Stimulated activated CD4-positive, alpha-beta T cell treated with anti-CD3 and anti-CD28 coated beads, Interleukin-1b, Interleukin-23, amount 100 ng/mL, for 24 hours (primary cell): ENCODE data around the gene POTEH.
"Not testable (repeated sequence)": the region's sequence is repeated elsewhere in the genome, so short reads cannot be mapped to it uniquely, and the experiment has no call there.

Source experiments
- DNase-seq, 4 experiments: peaks; one replicate each; pipeline ENCODE4 v3.0.0-alpha.2; 2020; ENCODE audit warnings: low read depth in 4 of 4, low spot score in 1 of 4

The POTEH gene

GRCh38 chr22:15689749-15690125 is at the start of gene POTEH:
Gene POTEH, plus strand, starts transcription at chr22:15690026. Its CDS starts 52 bp downstream, at chr22:15690078.
- DNase-seq: not testable (repeated sequence)

DNA sequence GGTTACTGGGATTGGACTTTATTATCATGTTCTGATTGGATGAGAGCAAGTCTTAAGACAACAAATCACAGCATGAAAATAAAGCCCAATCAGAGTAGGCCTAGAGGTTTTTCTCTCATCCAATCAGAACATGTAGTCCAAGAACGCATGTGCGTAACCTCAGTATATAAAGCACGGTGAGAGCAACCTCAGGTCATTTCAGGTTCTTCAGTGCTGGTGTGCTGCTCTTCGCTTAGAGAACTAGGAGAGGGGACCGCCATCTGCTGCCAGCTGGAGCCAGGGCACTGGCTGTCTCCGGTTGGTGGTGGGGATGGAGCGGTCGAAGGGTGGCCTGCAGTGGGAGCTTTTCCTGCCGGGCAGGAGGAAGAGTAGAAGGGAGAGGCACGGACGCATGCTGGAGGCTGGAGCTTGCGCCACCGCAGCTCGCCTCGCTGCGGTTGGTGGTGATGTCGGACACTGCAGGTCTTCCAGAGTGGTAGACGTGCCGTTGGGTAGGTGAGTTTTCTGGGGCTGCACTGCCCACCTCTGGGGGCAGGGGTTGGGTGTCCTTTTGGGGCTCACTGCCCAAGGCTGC is 47.5 kb upstream of the POTEH start:
- DNase-seq: not testable (repeated sequence)

DNA sequence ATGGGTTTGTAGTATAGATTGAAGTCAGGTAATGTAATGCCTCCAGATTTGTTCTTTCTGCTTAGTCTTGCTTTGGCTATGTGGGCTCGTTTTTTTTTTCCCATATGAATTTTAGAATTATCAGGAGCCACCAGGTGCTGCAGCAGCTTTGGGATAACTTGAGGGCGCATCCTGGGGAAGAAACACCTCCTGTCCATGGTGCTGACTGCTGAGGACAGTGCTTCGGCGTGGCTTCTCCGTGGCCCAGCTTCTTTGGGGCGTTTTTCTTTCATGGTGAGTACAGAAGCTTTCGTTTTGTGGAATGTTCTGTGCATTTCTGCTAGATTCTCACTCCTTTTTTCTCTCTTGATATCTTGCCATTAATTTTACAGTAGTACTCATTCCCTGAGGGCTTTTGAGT is 37.9 kb upstream of the POTEH start:
- not testable (repeated sequence) for DNase-seq

DNA sequence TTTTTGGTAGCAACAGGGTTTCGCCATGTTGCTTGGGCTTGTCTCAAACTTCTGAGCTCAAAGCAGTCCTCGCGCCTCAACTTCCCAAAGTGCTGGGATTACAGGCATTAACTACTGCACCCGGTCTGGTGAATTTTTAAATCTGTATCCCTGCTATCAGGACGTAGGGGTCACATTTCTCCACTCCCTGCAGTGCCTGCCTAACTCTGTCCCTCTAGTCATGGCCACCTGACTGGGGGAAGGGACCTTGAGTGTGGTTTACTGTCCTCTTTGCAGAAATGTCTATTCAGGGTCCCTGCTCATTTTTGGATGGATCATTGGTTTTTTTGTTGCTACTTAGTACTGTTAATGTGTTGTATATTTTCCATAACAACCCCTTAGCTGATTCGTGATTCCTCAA is 37.1 kb upstream of the POTEH start:
- DNase-seq: not testable (repeated sequence)

DNA sequence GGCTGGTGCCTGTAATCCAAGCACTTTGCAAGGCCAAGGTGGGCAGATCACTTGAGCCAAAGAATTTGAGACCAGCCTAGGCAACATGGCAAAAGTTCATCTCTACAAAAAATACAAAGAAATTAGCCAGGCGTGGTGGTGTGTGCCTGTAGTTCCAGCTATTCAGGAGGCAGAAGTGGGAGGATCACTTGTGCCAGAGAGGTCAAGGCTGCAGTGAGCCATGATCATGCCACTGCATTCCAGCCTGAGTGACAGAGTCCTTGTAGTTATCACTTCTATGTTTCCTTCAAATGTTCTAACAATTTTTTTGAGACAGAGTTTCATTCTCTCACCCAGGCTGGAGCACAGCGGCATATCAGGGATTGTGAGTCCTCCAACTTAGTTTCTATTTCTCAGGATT is 36.6 kb upstream of the POTEH start:
- DNase-seq: not testable (repeated sequence)

DNA sequence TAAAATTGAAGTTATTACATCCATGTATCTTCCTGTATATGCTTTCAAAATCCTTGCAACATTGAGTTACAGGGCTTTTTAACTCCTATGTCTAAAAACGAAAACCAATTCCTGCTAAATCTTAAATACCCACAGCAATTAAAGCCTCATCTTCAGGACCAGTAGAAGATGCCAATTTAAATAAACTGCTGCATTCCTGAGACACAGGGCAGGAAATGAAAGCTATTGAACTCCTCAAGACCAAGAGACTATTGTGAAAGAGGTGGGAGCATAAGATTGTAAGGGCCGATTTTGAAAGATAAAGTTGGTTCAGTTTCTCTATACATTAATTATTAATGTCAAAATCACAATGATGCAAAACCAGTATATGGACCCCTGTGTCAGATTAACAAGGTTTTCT is 28.7 kb upstream of the POTEH start:
- DNase-seq: not testable (repeated sequence)

DNA sequence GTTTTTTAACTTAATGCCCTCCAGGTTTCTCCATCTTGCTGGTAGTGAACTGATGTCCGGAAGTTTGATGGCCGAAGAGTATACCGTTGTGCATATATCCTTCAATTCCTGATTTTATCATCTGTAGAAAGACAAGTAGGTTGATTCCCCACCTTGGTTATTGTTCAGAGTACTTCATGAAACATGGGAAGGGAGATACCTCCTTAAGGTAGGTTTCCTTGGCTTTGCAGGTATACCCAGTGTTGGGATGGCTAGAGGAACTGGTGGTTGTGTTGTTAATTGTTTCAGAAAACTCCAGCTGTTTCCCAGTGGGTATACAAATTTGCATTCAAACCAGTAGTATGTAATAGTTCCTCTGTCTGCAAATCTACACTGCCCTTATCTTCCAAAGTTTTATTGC is 25.1 kb upstream of the POTEH start:
- DNase-seq: not testable (repeated sequence)

- DNase-seq: not testable (repeated sequence)
These were observed 24.3 kb upstream of the POTEH start for GRCh38 chr22:15665478-15665877.

GRCh38 chr22:15669430-15669829 is 20.4 kb upstream of the POTEH start:
- not testable (repeated sequence) for DNase-seq

- not testable (repeated sequence) for DNase-seq
These were observed 10.1 kb upstream of the POTEH start for GRCh38 chr22:15679702-15680101.

- not testable (repeated sequence) for DNase-seq
These were observed 5.7 kb upstream of the POTEH start for GRCh38 chr22:15684115-15684514.

- not testable (repeated sequence) for DNase-seq
These were observed 5.1 kb upstream of the POTEH start for GRCh38 chr22:15684695-15685094.

DNA sequence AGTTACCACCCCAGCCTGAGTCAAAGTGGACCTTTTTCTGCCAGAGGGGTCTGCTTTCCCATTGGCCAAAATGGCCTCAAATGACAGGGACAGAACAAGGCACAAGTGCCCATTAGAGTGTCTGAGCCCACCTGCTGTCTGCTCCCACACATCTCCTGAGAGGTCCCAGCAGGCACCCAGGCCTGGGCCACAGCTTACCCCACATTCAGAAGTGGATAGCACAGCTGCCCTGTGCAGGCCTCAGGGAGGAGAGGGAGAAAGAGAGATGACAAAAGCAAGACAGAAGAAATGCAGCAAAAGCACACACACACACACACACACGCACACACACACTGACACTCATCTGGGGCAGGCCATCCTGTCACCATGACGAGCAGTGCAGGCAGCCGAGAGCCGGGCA is 4.2 kb upstream of the POTEH start:
- not testable (repeated sequence) for DNase-seq

GRCh38 chr22:15687086-15687485 is 2.7 kb upstream of the POTEH start:
- DNase-seq: not testable (repeated sequence)

DNA sequence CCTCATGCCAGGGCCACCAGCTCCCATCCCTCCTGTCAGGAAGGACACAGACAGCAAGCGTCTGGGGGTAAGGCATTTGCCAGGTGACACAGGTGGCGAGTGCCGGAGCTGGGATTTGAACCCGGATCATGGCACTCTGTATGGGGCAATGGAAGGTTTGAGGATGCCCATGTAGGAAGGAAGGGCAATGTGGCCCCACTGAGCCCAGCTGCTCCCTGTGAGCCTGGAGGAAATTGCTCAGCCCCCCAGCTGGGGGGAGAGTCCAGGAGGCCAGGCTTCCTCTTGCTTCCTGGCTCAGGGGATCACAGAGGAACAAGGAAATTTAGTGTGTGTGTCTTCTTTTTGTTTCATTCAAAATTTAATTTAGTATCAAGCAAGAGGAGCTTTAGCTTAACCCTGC is 2.1 kb upstream of the POTEH start:
- not testable (repeated sequence) for DNase-seq

GRCh38 chr22:15688090-15688489 is 1.7 kb upstream of the POTEH start:
- not testable (repeated sequence) for DNase-seq

GRCh38 chr22:15689012-15689748 is 646 bp upstream of the POTEH start:
- not testable (repeated sequence) for DNase-seq

GRCh38 chr22:15713600-15713999 is 23.8 kb downstream of the POTEH start:
- not testable (repeated sequence) for DNase-seq

GRCh38 chr22:15714125-15714524 is 24.3 kb downstream of the POTEH start:
- DNase-seq: not testable (repeated sequence)

GRCh38 chr22:15721884-15722283 is 32.1 kb downstream of the POTEH start:
- DNase-seq: not testable (repeated sequence)

DNA sequence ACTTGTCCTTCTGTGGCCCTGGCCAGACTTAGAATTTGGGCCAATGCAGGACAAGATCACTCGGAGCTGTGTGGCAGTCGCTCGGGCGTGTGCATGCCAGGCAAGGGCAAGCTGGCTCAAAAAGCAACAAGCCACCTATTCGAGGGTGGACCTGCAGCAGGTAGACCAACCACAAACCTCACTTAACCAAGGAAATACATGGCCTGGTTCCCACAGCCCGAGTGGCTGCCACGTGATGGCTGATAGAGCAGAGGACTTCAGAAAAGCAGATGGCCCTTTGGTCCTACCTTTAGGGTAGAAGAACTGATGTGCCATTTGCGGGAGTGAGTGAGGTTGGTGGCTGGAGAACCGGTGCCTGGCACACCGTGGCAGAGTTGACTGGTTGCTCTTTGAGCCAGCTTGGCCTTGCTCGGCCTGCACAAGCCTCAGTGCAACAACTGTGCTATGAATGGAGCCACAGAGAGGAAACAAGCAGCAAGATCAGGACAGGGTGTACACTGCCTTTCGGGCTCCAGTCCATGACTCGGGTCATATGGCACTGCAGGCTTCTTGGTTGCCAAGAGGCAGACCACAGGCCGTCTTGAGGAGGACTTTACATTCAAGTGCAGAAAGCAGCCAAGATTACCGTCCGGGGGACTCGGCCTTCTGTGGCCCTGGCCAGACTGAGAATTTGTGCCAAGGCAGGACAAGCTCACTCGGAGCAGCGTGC is 39.5 kb downstream of the POTEH start:
- DNase-seq: not testable (repeated sequence)

DNA sequence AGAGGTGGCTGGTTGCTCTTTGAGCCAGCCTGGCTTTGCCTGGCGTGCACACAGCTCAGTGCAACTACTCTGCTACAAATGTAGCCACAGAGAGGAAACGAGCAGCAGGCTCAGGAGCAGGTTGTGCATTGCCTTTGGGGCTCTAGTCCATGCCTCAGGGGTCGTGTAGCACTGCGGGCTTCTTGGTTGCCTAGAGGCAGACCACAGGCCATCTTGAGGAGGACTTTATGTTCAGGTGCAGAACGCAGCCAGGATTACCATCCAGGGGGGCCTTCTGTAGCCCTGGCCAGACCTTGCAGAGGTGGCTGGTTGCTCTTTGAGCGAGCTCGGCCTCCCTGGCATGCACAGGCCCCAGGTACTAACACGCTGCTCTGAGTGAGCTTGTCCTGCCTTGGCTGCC is 41.2 kb downstream of the POTEH start:
- not testable (repeated sequence) for DNase-seq
